IPS-18a (cell line): ENCODE data around the gene MEST.
"Not testable (repeated sequence)": the region's sequence is repeated elsewhere in the genome, so short reads cannot be mapped to it uniquely, and the experiment has no call there.

Source experiments
- H3K27ac ChIP-seq: one replicate; pipeline ENCODE4 v1.5.1; 2013; ENCODE audit warnings: low read length
- H3K27me3 ChIP-seq: one replicate; pipeline ENCODE4 v1.6.1; 2013; ENCODE audit warnings: mild to moderate bottlenecking, low read length; ENCODE audit not compliant: control insufficient read depth, insufficient read depth
- H3K36me3 ChIP-seq: one replicate; pipeline ENCODE4 v1.6.1; 2013; ENCODE audit warnings: low read depth, low read length; ENCODE audit not compliant: control insufficient read depth
- H3K4me1 ChIP-seq: one replicate; pipeline ENCODE4 v1.6.1; 2013; ENCODE audit warnings: low read depth, low read length; ENCODE audit not compliant: control insufficient read depth
- H3K4me3 ChIP-seq: one replicate; pipeline ENCODE4 v1.5.1; 2013; ENCODE audit warnings: low read length
- H3K9ac ChIP-seq: one replicate; pipeline ENCODE4 v1.6.1; 2013; ENCODE audit warnings: mild to moderate bottlenecking, low read length, moderate library complexity
- H3K9me3 ChIP-seq: one replicate; pipeline ENCODE4 v1.6.1; 2013; ENCODE audit warnings: low read depth, low read length; ENCODE audit not compliant: control insufficient read depth

MEST gene

DNA sequence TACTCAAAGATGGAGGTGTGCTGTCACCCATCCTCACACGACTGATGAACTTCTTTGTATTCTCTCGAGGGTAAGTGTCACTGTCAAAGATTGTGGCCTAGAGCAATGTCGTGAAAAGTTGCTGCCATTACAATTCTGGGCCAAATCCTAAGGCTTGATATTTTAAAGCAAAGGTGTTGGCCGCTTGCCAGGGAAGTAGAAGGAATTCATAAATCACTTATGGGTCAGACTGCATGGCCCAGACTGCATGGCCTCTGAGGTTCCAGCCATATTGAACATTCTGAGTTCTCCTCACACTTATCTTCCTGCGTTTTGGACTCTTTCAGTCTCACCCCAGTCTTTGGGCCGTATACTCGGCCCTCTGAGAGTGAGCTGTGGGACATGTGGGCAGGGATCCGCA is 8.6 kb downstream of the MEST start:
- H3K4me3 ChIP-seq, result no peak overlapping the region
- peaks cover 76% of the 10 kb centered on the region for H3K36me3 ChIP-seq
- no peak overlapping the region for H3K9ac ChIP-seq
- no peak overlapping the region for H3K27ac ChIP-seq
- H3K9me3 ChIP-seq, result no peaks in the 10 kb centered on the region
- H3K27me3 ChIP-seq, result no peaks in the 10 kb centered on the region
- H3K4me1 ChIP-seq, result no peaks in the 10 kb centered on the region

DNA sequence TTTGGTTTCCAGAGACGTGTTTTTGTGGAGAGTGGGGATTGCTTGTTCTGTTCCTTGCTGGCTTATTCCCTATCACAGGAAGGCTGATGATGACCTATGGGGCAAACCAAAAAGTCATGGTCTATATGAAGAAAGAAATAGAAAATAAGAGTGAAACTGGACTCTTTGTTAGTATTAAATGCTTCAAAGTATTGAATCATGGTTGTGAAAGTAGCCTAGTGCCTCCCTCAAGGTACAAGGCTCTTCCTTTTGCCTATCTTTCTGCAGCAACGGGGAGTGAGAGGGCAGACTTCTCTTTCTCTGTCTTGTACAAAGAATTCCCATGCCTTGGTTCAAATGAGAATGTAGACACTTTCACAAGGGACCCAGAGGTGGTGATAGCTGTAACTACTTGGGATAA is 9.0 kb downstream of the MEST start:
- no peaks in the 10 kb centered on the region for H3K9me3 ChIP-seq
- H3K27ac ChIP-seq, result no peak overlapping the region
- H3K4me3 ChIP-seq, result no peak overlapping the region
- H3K36me3 ChIP-seq, result peaks cover 76% of the 10 kb centered on the region
- no peak overlapping the region for H3K9ac ChIP-seq
- H3K27me3 ChIP-seq, result no peaks in the 10 kb centered on the region
- no peaks in the 10 kb centered on the region for H3K4me1 ChIP-seq

GRCh38 chr7:130505753-130506152 is 13.9 kb downstream of the MEST start:
- Histone ChIP-seq H3K27me3 (no peaks in the 10 kb centered on the region), H3K27ac (no peak overlapping the region), H3K9ac (no peak overlapping the region), H3K4me3 (no peak overlapping the region), H3K9me3 (no peaks in the 10 kb centered on the region), H3K36me3 (peaks cover 75% of the 10 kb centered on the region), H3K4me1 (no peaks in the 10 kb centered on the region)

DNA sequence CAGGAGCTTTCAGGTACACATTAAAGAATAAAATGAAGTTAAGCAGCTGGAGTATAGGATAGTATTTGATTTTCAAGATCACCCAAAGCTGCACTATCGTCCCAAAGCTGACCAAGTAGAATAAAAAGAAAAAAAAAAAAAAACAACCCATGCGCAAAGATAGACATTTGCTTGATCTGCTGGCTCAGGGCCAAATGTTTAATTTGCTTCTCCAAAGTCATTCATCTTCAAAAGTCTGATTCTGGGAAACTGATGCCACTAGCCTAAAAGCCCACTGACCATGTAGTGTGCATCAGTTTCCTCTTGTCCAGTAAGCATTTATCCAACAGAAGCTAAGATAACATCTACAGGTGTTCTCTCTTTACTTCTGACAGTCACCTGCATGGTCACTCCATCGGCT is 14.5 kb downstream of the MEST start:
- no peaks in the 10 kb centered on the region for H3K4me1 ChIP-seq
- H3K27ac ChIP-seq, result no peak overlapping the region
- no peaks in the 10 kb centered on the region for H3K9me3 ChIP-seq
- no peak overlapping the region for H3K9ac ChIP-seq
- peaks cover 77% of the 10 kb centered on the region for H3K36me3 ChIP-seq
- H3K4me3 ChIP-seq, result no peak overlapping the region
- H3K27me3 ChIP-seq, result no peaks in the 10 kb centered on the region

GRCh38 chr7:130512038-130512437 is 20.2 kb downstream of the MEST start:
- not testable (repeated sequence) for H3K9ac ChIP-seq, H3K27ac ChIP-seq, H3K27me3 ChIP-seq

DNA sequence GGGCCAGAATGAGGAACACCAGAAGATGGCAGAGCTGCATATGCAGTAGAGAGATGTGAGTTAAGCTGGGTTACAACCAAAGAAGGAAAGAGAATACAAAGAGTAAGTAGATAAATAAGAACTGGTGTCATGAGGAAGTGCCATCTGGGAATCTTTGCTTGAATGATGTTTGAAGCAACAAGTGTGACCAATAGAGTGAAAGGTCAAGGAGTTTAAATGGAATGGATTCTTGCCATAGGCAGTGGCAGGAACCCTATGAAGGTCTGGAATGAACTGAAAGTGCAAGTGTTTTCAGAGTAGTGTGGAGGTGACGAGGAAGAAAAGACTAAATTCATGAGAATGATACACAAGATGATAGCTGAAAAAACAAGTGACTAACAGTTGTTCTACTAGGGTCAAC is 21.6 kb downstream of the MEST start:
- Histone ChIP-seq H3K4me3 (no peak overlapping the region), H3K27me3 (no peaks in the 10 kb centered on the region), H3K9ac (no peak overlapping the region), H3K27ac (no peak overlapping the region), H3K4me1 (no peaks in the 10 kb centered on the region), H3K36me3 (peaks cover 37% of the 10 kb centered on the region), H3K9me3 (no peaks in the 10 kb centered on the region)

More at GRCh38 chr7:130512038-130512437, 20.2 kb downstream of the MEST start:
- H3K4me1 ChIP-seq, H3K4me3 ChIP-seq, H3K9me3 ChIP-seq: not testable (repeated sequence)
- peaks cover 49% of the 10 kb centered on the region for H3K36me3 ChIP-seq

GRCh38 chr7:130515315-130516040 is 23.6 kb downstream of the MEST start:
- Histone ChIP-seq H3K9me3 (no peaks in the 10 kb centered on the region), H3K27ac (no peak overlapping the region), H3K4me3 (no peak overlapping the region), H3K36me3 (peaks cover 20% of the 10 kb centered on the region), H3K27me3 (no peaks in the 10 kb centered on the region), H3K9ac (no peak overlapping the region), H3K4me1 (no peaks in the 10 kb centered on the region)

DNA sequence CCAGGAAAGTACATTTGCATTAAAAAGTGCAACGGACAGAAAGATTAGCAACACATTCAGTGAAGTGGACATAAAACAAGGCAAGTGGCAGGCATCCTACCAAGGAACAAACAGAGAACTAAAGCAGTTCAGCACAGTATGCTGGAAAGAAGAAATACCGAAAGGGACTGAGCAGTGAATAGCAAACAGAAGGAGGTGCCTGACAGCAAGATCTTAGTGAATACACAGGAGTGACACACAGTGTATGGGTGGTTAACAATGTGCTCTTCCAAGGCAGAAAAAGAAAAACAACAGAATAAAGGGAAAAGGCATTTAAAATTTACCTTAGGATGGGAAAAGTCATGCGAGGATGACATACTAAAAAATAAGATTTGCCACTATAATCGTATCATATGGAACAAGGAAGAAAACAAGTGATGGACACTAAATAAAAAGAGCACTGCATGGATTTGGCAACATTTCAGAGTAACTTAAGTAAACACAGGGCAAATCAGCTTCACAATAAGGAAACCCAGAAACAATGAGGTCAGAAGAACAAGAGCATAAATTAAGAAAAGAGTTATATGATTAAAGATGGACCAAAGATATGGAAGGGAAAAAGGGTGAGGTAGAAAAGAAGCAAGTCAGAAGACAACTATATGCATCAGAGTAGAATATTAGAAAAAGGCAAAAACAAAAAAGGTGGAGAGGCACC is 29.5 kb downstream of the MEST start:
- H3K27ac ChIP-seq, result no peak overlapping the region
- no peaks in the 10 kb centered on the region for H3K27me3 ChIP-seq
- no peak overlapping the region for H3K4me3 ChIP-seq
- no peaks in the 10 kb centered on the region for H3K36me3 ChIP-seq
- H3K9ac ChIP-seq, result no peak overlapping the region
- H3K9me3 ChIP-seq, result no peaks in the 10 kb centered on the region
- H3K4me1 ChIP-seq, result no peaks in the 10 kb centered on the region

DNA sequence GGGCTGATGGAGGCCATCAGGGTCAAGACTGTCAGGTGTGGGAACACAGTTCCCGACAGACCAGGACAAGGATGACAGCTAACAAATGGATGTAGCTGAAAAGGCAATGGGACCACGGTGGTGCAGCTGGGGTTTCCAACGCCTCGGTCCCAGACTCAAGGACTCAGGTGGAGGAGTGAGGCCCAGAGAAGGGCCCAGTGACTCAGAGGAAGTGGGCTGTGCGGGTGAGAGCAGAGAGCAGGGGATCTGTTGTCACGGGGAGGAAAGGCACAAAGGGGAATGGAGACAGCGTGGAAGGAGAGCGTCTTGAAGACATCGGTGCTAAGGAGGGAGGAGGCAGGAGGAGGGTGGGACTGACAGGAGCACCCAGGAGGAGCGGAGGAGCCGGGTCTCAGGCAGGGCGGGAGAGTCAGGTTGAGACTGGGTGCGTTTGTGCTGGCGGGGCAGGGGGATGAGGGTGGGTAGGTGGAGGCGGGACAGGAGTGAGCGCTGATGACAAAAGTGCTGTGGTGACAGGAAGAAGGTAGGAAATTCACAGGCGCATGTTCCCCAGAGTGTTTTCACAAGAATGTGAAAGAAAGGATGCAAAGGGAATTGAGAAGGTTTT is 31.7 kb downstream of the MEST start:
- H3K9me3 ChIP-seq, H3K27ac ChIP-seq, H3K4me3 ChIP-seq, H3K9ac ChIP-seq, H3K36me3 ChIP-seq, H3K27me3 ChIP-seq, H3K4me1 ChIP-seq: not testable (repeated sequence)

DNA sequence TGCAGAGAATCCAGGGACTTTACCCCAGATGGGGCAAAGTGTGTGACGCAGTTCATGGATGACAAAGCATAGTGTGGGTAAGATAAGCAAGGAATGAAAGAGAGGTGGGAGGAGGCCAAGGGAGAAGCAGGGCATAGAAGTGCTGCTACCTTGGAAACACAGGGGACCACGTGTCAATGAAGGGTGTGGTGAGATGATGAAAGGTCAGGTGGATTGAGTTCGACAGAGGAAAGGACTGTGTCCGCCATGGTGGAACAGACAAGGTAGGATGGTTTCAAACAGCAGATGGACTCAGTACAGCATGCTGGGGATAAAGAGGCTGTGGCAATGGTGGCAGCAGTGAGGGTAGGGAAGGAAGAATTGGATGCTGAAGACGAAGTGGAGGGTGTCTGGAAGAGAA is 32.7 kb downstream of the MEST start:
- no peak overlapping the region for H3K9ac ChIP-seq
- no peak overlapping the region for H3K27ac ChIP-seq
- no peaks in the 10 kb centered on the region for H3K27me3 ChIP-seq
- no peak overlapping the region for H3K4me3 ChIP-seq
- H3K9me3 ChIP-seq, result no peaks in the 10 kb centered on the region
- peaks cover 2% of the 10 kb centered on the region for H3K36me3 ChIP-seq
- H3K4me1 ChIP-seq, result no peaks in the 10 kb centered on the region

DNA sequence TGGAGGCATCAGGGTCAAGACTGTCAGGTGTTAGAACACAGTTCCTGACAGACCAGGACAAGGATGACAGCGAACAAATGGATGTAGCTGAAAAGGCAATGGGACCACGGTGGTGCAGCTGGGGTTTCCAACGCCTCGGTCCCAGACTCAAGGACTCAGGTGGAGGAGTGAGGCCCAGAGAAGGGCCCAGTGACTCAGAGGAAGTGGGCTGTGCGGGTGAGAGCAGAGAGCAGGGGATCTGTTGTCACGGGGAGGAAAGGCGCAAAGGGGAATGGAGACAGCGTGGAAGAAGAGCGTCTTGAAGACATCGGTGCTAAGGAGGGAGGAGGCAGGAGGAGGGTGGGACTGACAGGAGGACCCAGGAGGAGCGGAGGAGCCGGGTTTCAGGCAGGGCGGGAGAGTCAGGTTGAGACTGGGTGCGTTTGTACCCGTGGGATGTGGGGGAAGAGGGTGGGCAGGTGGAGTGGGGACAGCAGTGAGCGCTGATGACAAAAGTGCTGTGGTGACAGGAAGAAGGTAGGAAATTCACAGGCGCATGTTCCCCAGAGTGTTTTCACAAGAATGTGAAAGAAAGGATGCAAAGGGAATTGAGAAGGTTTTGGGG is 36.0 kb downstream of the MEST start:
- H3K4me3 ChIP-seq, H3K9me3 ChIP-seq, H3K36me3 ChIP-seq, H3K4me1 ChIP-seq, H3K9ac ChIP-seq, H3K27me3 ChIP-seq, H3K27ac ChIP-seq: not testable (repeated sequence)
